ENCODE measurements around the gene BTF3. TPM values are rescaled to one million over a fixed set of nuclear protein-coding genes. Genes with fewer than 3 reads are reported as not detected.

BTF3 gene
- total and polyA plus RNA-seq, 2 donors (not counting 3 experiments of a cell fraction or from before 2014, with no cell fraction given): 325 to 637 TPM

GRCh38 chr5:73480500-73480899 lies 17.7 kb upstream of the BTF3 start:
- no TSS peak for BruUV-seq (replicated peaks)

More at GRCh38 chr5:73480500-73480899, 17.7 kb upstream of the BTF3 start:
- TF ChIP-seq GATA2 (IDR thresholded peaks at IDR 0.05; ENCODE audit: insufficient read depth, insufficient read length, low read depth, low read length) (no peak), MYC (IDR thresholded peaks at IDR 0.05; ENCODE audit: low read depth, low read length) (no peak), POLR2A (IDR thresholded peaks at IDR 0.05; ENCODE audit: low read depth, low read length) (no peak), MAX (IDR thresholded peaks at IDR 0.05; ENCODE audit: insufficient read depth, insufficient read length) (no peak), FOS (IDR thresholded peaks at IDR 0.05; ENCODE audit: borderline replicate concordance, insufficient read depth, low read length) (no peak), CTCF (IDR thresholded peaks at IDR 0.05; ENCODE audit: extremely low read depth in 1 of 2, insufficient read depth in 1 of 2, low read depth in 1 of 2, low read length in 2 of 2) (no peak), POLR2AphosphoS5 (IDR thresholded peaks at IDR 0.05; ENCODE audit: insufficient read depth, low read depth, low read length) (no peak), EZH2 (IDR thresholded peaks at IDR 0.05; ENCODE audit: borderline replicate concordance, low read depth, low read length, severe bottlenecking) (no peak), JUN (IDR thresholded peaks at IDR 0.05; ENCODE audit: borderline replicate concordance, insufficient read depth, insufficient read length, low read depth) (no peak)
- FAIRE-seq (no peak), DNase-seq (ENCODE audit: low read depth, low spot score) (no peak)
- Histone ChIP-seq H3K27me3 (ENCODE audit: control insufficient read depth in 2 of 2, insufficient read depth in 2 of 2, low read length in 2 of 2) (peaks cover 45 to 61% of the 10 kb centered on the region in 2 experiments), H3K36me3 (ENCODE audit: control insufficient read depth in 2 of 2, extremely low read depth in 1 of 2, insufficient read depth in 2 of 2, low read length in 2 of 2) (no peaks in the 10 kb centered on the region), H2AFZ (ENCODE audit: low read depth, low read length) (no peak overlapping the region), H3K9ac (replicated peaks; ENCODE audit: extremely low read depth, insufficient read depth, low read length) (no peak overlapping the region), H3K4me1 (ENCODE audit: control insufficient read depth, extremely low read depth, insufficient read depth, low read length) (no peaks in the 10 kb centered on the region), H3K9me3 (replicated peaks; ENCODE audit: control insufficient read depth, insufficient read depth, low read length) (no peaks in the 10 kb centered on the region), H3K9me1 (replicated peaks; ENCODE audit: control insufficient read depth, extremely low read depth, insufficient read depth, low read length) (no peaks in the 10 kb centered on the region), H3K4me3 (replicated peaks in 1 of 3; ENCODE audit: insufficient read depth in 1 of 3, low read depth in 1 of 3, low read length in 3 of 3) (no peak overlapping the region), H4K20me1 (replicated peaks; ENCODE audit: control insufficient read depth, extremely low read depth, insufficient read depth, low read length) (no peaks in the 10 kb centered on the region), H3K4me2 (ENCODE audit: insufficient read depth, low read length) (no peak overlapping the region), H3K27ac (ENCODE audit: insufficient read depth, low read depth, low read length) (no peak overlapping the region), H3K79me2 (ENCODE audit: control insufficient read depth, insufficient read depth, low read length) (no peaks in the 10 kb centered on the region)
- dilution Hi-C loops (cut with MboI; ENCODE audit: extremely low pct_ligation_motif_present, low sequenced_read_pairs) (no loop called here), intact Hi-C loops (cut with micrococcal nuclease) (no loop called here)
- ChIA-PET CTCF (interaction anchor here (1.4 kb wide), 1 partner anchor 14 kb away, joined by 3 read pairs; no protein-coding TSS in a partner anchor), POLR2A (no interaction called here)

Data from endothelial cell of umbilical vein (primary cell).